Neural crest cell (in vitro differentiated cells): ENCODE data around the gene RASSF1. TPM values are rescaled to one million over a fixed set of nuclear protein-coding genes. Genes with fewer than 3 reads are reported as not detected.

Experiments
- DNase-seq: peaks from one replicate; pipeline ENCODE4 v3.0.0; 2021; ENCODE audit warnings: low read depth, mixed read lengths, low spot score
- H3K27ac Mint-ChIP-seq: one replicate; pipeline ENCODE4 v1.8.0; 2021; ENCODE audit warnings: mild to moderate bottlenecking, mixed read lengths; ENCODE audit not compliant: unreplicated experiment
- H3K27me3 Mint-ChIP-seq: 2 replicates; pipeline ENCODE4 v1.8.0; 2021; ENCODE audit warnings: low read depth, mild to moderate bottlenecking, mixed read lengths
- H3K36me3 Mint-ChIP-seq: 2 replicates; pipeline ENCODE4 v1.8.0; 2021; ENCODE audit warnings: low read depth, mild to moderate bottlenecking, mixed read lengths
- H3K4me1 Mint-ChIP-seq: 2 replicates; pipeline ENCODE4 v1.8.0; 2021; ENCODE audit warnings: mixed read lengths
- H3K4me3 Mint-ChIP-seq: one replicate; pipeline ENCODE4 v1.8.0; 2021; ENCODE audit warnings: mild to moderate bottlenecking, mixed read lengths
- H3K9me3 Mint-ChIP-seq: 2 replicates; pipeline ENCODE4 v1.8.0; 2021; ENCODE audit warnings: mixed read lengths
- total RNA-seq: library from RNA; stranded (reverse); gene quantifications from 2 replicates; pipeline ENCODE4 v1.2.1, GENCODE V29; 2021
- TF ChIP-seq, protein P1 (sequence below): fragments of 200-600 bp; sonication (generic); conservative IDR thresholded peaks from 2 replicates; pipeline ENCODE4 v1.5.0; 2021; ENCODE audit warnings: antibody characterized with exemption, mild to moderate bottlenecking

Gene RASSF1
- total RNA-seq, 1 donor from 2014 or later: 15.1 TPM

- TF ChIP-seq, protein P1, sequence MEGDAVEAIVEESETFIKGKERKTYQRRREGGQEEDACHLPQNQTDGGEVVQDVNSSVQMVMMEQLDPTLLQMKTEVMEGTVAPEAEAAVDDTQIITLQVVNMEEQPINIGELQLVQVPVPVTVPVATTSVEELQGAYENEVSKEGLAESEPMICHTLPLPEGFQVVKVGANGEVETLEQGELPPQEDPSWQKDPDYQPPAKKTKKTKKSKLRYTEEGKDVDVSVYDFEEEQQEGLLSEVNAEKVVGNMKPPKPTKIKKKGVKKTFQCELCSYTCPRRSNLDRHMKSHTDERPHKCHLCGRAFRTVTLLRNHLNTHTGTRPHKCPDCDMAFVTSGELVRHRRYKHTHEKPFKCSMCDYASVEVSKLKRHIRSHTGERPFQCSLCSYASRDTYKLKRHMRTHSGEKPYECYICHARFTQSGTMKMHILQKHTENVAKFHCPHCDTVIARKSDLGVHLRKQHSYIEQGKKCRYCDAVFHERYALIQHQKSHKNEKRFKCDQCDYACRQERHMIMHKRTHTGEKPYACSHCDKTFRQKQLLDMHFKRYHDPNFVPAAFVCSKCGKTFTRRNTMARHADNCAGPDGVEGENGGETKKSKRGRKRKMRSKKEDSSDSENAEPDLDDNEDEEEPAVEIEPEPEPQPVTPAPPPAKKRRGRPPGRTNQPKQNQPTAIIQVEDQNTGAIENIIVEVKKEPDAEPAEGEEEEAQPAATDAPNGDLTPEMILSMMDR: no peak
- Mint-ChIP-seq H3K36me3 (no peaks in the 10 kb centered on the region), H3K27ac (no peak within 1 kb of the TSS), H3K4me1 (peaks cover 25% of the 10 kb centered on the region), H3K27me3 (peaks cover 35% of the 10 kb centered on the region), H3K4me3 (peak within 1 kb of the TSS; percentile 86), H3K9me3 (no peaks in the 10 kb centered on the region)
- peak; percentile 63 for DNase-seq
Observed at GRCh38 chr3:50345586-50346234, 5.1 kb upstream of the RASSF1 start, which contains the start of gene ZMYND10. Gene ZMYND10 (minus strand): TSS chr3:50345732. CDS start chr3:50345579, 153 bp downstream.

GRCh38 chr3:50345008-50345407 is 4.4 kb upstream of the RASSF1 start:
- H3K36me3 Mint-ChIP-seq: no peaks in the 10 kb centered on the region
- H3K4me1 Mint-ChIP-seq: peaks cover 18% of the 10 kb centered on the region
- H3K27me3 Mint-ChIP-seq: peaks cover 37% of the 10 kb centered on the region
- TF ChIP-seq, protein P1: no peak
- no peak for DNase-seq
- H3K4me3 Mint-ChIP-seq: peak overlapping the region; percentile 86
- no peak overlapping the region for H3K27ac Mint-ChIP-seq
- no peaks in the 10 kb centered on the region for H3K9me3 Mint-ChIP-seq

GRCh38 chr3:50342813-50343633 is 2.4 kb upstream of the RASSF1 start:
- TF ChIP-seq, protein P1: no peak
- H3K4me3 Mint-ChIP-seq: peak overlapping the region; percentile 43
- peaks cover 28% of the 10 kb centered on the region for H3K4me1 Mint-ChIP-seq
- peaks cover 49% of the 10 kb centered on the region for H3K27me3 Mint-ChIP-seq
- no peaks in the 10 kb centered on the region for H3K36me3 Mint-ChIP-seq
- no peak overlapping the region for H3K27ac Mint-ChIP-seq
- DNase-seq: no peak
- no peaks in the 10 kb centered on the region for H3K9me3 Mint-ChIP-seq

- H3K4me3 Mint-ChIP-seq: no peak overlapping the region
- no peaks in the 10 kb centered on the region for H3K36me3 Mint-ChIP-seq
- H3K4me1 Mint-ChIP-seq: peaks cover 27% of the 10 kb centered on the region
- peaks cover 54% of the 10 kb centered on the region for H3K27me3 Mint-ChIP-seq
- no peak for DNase-seq
- no peak overlapping the region for H3K27ac Mint-ChIP-seq
- TF ChIP-seq, protein P1: no peak
- no peaks in the 10 kb centered on the region for H3K9me3 Mint-ChIP-seq
Observed at GRCh38 chr3:50341996-50342650, 1.5 kb upstream of the RASSF1 start.

- TF ChIP-seq, protein P1: no peak
- peaks cover 29% of the 10 kb centered on the region for H3K4me1 Mint-ChIP-seq
- no peaks in the 10 kb centered on the region for H3K9me3 Mint-ChIP-seq
- no peaks in the 10 kb centered on the region for H3K36me3 Mint-ChIP-seq
- H3K27me3 Mint-ChIP-seq: peaks cover 54% of the 10 kb centered on the region
- no peak for DNase-seq
- H3K4me3 Mint-ChIP-seq: peak overlapping the region; percentile 49
- no peak overlapping the region for H3K27ac Mint-ChIP-seq
Observed at GRCh38 chr3:50341537-50341936, 901 bp upstream of the RASSF1 start.
